GM21515 (cell line): ENCODE results near the gene JAK3.

ENCODE experiments used
- ATAC-seq: cut with Tn5 transposase; IDR thresholded peaks from one replicate; pipeline ENCODE4 v1.9.1; 2021; ENCODE audit not compliant: unreplicated experiment

JAK3 gene

GRCh38 chr19:17841810-17842662 is 5.7 kb downstream of the JAK3 start:
- no peak for ATAC-seq

- ATAC-seq, result no peak
Observed at GRCh38 chr19:17841371-17841809, 6.4 kb downstream of the JAK3 start.

- no peak for ATAC-seq
Observed at GRCh38 chr19:17840019-17840418, 7.8 kb downstream of the JAK3 start.

- no peak for ATAC-seq
Observed at GRCh38 chr19:17837972-17838371, 9.8 kb downstream of the JAK3 start.

- ATAC-seq, result no peak
Observed at GRCh38 chr19:17836530-17836929, 11.3 kb downstream of the JAK3 start.

GRCh38 chr19:17835182-17836006 is 12.4 kb downstream of the JAK3 start:
- no peak for ATAC-seq

- no peak for ATAC-seq
Observed at GRCh38 chr19:17834350-17835181, 13.2 kb downstream of the JAK3 start.

- no peak for ATAC-seq
Observed at GRCh38 chr19:17832443-17833208, 15.2 kb downstream of the JAK3 start.

GRCh38 chr19:17831419-17831888 is 16.3 kb downstream of the JAK3 start:
- no peak for ATAC-seq

GRCh38 chr19:17830567-17831418 is 17.0 kb downstream of the JAK3 start:
- ATAC-seq, result no peak

GRCh38 chr19:17829855-17830566 is 17.8 kb downstream of the JAK3 start:
- no peak for ATAC-seq

GRCh38 chr19:17826508-17827056 is 21.2 kb downstream of the JAK3 start:
- ATAC-seq, result no peak

- no peak for ATAC-seq
Observed at GRCh38 chr19:17824339-17824738, 23.4 kb downstream of the JAK3 start.

GRCh38 chr19:17821190-17821589 is 26.6 kb downstream of the JAK3 start, which contains the start of gene INSL3:
TSS of gene INSL3 (minus strand) at chr19:17821519. CDS start at chr19:17821506, 13 bp downstream.
- no peak for ATAC-seq

- ATAC-seq, result no peak
Observed at GRCh38 chr19:17817668-17818363, 30.0 kb downstream of the JAK3 start.

GRCh38 chr19:17812099-17812498 is 35.7 kb downstream of the JAK3 start:
- no peak for ATAC-seq

GRCh38 chr19:17811681-17812080 is 36.1 kb downstream of the JAK3 start:
- ATAC-seq, result no peak

- ATAC-seq, result no peak
Observed at GRCh38 chr19:17811103-17811502, 36.7 kb downstream of the JAK3 start.
